MV-4-11 (cell line): ENCODE measurements around the gene WDR11.
"Not testable (repeated sequence)": the region's sequence is repeated elsewhere in the genome, so short reads cannot be mapped to it uniquely, and the experiment has no call there.

Experiments
- DNase-seq: peaks from one replicate; lab custom pipeline; 2025; lab: John Stamatoyannopoulos, UW

WDR11 gene

DNA sequence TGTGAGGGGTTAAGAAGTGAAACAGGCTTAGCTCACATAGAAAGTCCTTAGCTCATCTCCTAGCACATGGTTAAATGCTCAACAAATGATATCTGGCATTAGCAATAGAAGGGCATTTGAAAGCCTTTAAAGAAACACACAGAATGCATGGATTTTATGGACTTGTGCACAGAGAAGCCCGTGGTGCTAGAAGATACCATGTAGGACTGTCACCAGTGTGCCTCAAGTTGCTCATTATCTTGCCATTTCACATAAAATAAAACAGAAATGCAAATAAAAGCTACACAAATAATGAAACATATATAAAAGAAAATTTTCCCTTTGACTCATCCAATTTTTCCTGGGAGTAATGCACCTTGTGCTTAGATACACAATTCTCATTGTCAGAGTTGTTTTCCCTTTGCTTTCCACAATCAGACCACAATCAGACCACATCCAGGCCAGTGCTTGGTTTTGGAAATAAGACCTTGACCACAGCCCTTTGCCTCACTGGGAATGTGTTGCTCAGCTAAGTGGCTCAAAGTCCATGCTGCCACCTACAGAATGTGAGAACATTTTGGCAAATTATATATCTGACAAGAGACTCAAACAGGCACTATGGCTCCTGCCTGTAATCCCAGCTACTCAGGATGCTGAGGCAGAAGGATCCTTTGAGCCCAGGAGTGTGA lies 9.5 kb upstream of the WDR11 start:
- DNase-seq = peak; percentile 78

GRCh38 chr10:120854388-120854787 lies 3.2 kb downstream of the WDR11 start:
- DNase-seq = peak; percentile 47

- DNase-seq = no peak
Observed at GRCh38 chr10:120861178-120861855, 10.2 kb downstream of the WDR11 start.

- no peak for DNase-seq
Observed at GRCh38 chr10:120873741-120874140, 22.6 kb downstream of the WDR11 start.

DNA sequence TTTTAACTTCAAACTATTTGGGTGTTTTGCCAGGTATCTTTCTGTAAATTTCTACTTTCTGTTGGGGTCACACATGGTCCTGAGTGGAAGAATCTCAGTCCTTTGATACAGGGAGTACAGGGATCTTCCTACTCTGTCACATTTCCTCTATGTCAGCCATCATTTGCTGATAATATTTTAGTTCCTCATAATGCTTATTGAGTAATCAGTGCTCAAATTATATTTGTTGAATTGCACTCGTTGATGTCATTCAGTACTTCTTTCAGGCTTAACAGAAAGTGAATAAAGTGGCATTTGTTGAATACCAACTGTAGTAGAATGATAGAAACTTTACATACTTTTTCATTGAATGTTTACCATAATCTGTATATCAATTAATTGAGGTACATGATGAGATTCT lies 31.9 kb downstream of the WDR11 start:
- DNase-seq = peak; percentile 7

GRCh38 chr10:120887482-120887881 lies 36.3 kb downstream of the WDR11 start:
- DNase-seq = no peak

DNA sequence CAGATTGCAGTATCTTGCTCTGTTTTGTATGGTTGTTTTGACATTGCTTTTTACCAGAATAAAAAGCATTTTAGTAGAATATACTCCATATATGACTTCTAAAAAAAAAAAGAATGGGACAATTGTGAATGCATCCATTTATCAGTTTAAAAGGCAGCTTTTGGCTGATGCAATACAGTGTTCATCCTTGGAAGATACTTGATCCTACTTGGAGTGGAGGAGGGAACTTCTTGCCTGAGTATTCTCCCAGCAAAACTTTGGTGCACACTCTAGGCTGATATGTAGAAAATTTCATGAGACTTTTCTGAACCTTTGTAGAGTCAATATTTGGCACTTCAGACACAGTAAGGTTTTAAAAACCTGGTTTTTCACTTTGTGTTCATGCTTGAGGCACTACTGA lies 40.2 kb downstream of the WDR11 start:
- no peak for DNase-seq

DNA sequence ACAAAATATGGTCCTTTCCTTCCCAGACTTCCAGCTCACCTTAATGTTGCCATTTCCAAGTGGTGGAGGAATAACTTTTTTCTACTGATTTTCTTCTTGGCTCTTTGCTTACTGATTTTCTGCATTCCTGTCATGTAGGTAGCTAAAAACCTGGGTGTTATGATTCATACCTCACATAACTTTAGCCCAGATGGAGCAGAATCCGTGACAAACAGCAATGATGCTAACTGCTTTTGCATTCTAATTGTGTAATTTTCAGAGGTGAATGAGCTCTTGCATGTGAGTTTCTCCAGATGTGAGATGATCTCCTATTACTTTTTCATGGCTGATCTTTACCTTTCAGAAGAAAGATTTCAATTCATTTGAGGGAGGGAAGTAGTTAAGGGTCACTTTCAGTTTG lies 43.4 kb downstream of the WDR11 start:
- DNase-seq = no peak

DNA sequence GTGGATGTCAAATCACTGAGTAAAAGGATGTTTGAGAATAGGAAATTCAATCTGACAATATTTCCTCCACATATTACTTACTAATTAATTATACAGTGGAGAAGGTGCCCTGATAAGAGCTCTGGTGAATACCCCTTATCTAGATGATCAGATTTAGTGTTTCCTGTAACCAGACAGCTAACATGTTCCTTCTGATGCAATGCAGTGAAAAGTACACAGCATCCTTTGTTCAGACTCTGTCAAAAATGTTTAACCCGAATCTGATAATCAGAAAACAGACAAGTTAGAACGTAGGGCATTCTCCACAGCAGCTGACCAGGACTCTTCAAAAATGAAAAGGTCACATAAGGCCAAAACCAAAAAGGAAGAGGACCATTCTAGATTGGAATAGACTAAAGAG lies 46.2 kb downstream of the WDR11 start:
- no peak for DNase-seq

DNA sequence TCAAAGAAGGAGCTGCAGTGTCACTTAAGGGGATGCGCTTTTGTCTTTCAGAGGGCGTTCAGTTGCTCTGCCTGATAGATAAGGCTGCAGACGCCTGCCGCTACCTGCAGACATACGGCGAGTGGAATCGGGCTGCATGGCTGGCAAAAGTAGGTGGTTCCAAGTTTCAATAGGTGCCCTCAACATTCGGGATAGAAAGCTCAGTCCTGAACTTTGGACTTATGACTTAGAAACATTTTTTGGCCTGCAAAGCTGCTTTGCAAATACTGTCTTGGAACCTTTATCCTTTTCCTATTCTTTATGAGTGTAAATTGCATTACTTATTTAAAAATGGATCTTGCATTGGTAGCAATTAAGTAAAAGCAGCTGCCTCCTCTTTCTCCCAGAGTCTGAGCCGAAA lies 54.1 kb downstream of the WDR11 start:
- no peak for DNase-seq

DNA sequence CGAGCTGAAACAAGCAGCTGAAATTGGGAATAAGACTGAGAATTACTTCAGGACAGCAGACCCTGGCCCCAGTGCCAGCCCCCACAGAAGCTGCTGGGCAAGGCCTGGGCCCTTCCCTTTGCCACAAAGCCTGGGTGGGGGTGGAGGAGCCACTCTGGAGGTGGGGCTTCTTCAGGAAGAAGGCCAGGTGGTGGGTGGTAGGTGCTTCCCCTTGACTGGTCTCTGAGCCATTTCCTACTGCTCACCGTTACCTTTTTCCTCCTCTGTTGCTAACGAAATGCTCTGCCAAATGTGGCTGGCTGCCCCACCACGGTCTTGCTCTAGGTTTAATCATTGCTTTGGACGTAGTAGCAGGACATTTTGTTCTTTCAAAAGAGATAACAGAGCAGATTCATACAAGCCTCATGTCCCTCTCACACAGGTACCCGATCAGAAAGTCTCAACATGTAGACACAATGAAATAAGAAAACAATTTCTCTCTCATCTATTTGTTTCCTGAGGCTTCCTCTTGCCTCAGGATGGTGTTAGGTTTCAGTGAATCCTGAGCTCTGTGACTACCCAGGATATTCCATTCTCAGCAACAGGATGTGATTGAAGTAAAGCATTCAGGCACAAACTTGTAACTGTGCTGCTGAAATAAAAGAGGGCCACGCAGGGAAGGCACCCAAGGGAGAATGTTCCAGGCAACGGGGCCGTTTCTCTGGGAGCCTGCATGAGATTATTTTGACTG lies 66.5 kb downstream of the WDR11 start:
- DNase-seq = no peak

- DNase-seq = not testable (repeated sequence)
Observed at GRCh38 chr10:120923886-120924285, 72.7 kb downstream of the WDR11 start.

GRCh38 chr10:120926611-120927010 lies 75.4 kb downstream of the WDR11 start:
- DNase-seq = no peak

DNA sequence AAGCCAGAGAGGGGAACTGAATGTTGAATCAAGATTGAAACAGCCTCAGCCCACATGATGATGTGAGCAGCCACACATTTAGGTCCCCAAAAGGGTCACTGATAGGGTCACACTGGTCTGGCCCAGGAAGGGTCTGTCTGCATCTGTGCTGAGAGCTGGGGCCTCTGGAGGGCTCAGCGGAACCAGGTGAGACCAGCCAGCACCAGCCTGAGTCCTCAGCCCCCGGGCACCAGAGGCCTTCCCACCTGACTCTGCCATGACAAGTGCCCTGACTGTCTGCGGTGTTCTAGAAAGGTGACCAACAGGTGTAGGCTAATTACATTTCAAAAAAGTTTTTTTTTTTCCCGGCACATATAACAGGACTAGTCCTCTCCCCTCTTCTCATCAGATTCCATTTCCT lies 76.2 kb downstream of the WDR11 start:
- no peak for DNase-seq

DNA sequence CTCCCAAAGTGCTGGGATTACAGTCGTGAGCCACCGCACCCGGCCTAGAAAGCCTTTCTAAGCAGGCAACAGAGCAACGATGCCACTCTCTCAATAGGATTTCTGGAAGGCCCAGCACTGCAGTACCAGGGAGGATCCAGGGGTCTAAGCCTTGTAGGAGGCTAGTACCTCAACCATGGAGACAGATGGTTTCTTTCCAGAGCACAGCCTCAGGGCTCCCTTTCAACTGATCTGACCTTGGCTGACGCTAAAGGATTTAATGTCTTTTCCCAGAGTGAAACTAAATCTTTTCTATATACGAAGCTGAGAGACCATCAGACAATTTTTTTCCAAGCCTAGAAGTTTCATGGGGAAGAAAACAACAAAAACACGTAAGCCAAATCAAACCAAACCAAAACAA lies 78.0 kb downstream of the WDR11 start:
- no peak for DNase-seq

DNA sequence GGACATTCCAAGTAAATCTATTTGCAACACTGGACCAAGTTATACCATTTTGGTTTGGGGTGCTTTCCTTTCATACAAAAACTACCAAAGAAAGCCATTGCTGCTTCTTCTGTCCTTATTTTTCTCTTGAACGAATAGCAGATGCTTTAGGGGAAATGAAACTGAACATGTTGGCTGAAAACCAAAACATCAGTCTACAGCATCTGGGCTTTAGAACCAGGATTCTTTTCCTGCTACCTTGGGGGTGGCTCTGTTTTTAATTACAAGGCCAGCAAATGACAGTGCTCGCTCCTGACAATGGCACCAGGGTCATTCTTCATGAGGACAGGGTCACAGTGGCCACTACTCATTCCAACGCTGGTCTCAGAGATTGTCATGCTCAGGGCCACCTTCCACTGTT lies 80.3 kb downstream of the WDR11 start:
- peak; percentile 56 for DNase-seq

DNA sequence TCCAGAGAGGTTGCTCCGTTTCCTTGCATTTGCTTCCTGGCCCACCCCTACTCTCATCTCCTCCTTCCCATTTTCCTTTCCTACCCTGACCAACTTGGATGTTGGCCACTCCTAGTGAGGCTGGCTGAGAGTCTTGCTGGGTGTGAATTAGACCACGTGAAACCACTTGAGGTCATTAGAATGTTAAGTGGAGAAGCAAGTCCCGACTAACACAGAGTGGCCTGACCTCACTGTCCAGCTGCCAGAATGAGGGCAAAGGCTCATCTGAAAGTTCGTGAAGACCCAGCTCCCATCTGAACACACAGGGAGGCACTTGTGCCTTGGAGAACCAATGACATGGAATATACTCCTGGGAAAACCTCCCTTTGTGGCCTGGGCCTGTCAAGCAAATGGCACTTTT lies 80.8 kb downstream of the WDR11 start:
- DNase-seq = no peak

GRCh38 chr10:120938822-120939221 lies 87.7 kb downstream of the WDR11 start:
- no peak for DNase-seq

- no peak for DNase-seq
Observed at GRCh38 chr10:120940299-120940900, 89.2 kb downstream of the WDR11 start.

GRCh38 chr10:120941501-120941900 lies 90.3 kb downstream of the WDR11 start:
- DNase-seq = no peak

GRCh38 chr10:120942806-120943413 lies 91.7 kb downstream of the WDR11 start:
- peak; percentile 79 for DNase-seq

DNA sequence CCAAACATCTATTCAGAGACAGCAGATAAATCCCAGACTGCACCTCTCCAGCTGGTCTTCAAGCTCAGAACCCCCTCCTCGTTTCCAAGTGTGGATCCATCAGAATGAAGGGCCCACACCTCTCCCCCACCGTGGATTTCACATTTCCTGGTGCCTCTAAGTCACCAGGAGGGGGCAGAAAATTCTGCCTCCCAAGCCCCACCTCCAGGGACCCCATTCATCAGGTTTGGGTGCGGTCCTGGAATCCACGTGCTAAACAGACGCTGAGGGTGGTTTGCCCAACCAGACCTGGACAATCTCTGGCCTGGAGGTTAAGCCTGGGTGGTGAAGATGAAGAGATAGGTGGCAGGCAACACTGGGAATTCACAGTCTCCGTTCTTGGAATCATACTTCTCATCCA lies 92.4 kb downstream of the WDR11 start:
- DNase-seq = no peak
